IMR-90 (cell line): Measurements from ENCODE around the gene FAM83F. TPM values are rescaled to one million over a fixed set of nuclear protein-coding genes. Genes with fewer than 3 reads are reported as not detected.

Experiments
- ATAC-seq: fragments of 200-7000 bp; cut with Tn5 transposase; 2 replicates; pipeline ENCODE4 v1.9.1; 2020; ENCODE audit warnings: low read depth, mild to moderate bottlenecking, moderate library complexity
- BruUV-seq: library from RNA; stranded (reverse); fragments of 400-500 nt; replicated peaks from 2 replicates; lab custom pipeline; 2021; lab: Mats Ljungman, UMichigan
- CTCF ChIA-PET: fragments of 300-600 bp; formaldehyde crosslinking; extraction: SDS; loops from one replicate; lab custom pipeline; 2021; ENCODE audit warnings: antibody characterized with exemption; lab: Yijun Ruan, JAX
- POLR2A ChIA-PET: fragments of 300-600 bp; sonication (Branson Sonifier 250); formaldehyde crosslinking; loops from one replicate; lab custom pipeline; 2022; ENCODE audit warnings: antibody characterized with exemption; ENCODE audit not compliant: unreplicated experiment; lab: Charles Lee
- DNase-seq: peaks from one replicate; pipeline ENCODE4 v3.0.0; 2013
- H2AFZ ChIP-seq: replicated peaks from 2 replicates; pipeline ENCODE3; 2013; ENCODE audit warnings: low read length, mild to moderate bottlenecking; ENCODE audit not compliant: poor library complexity
- H2AK5ac ChIP-seq: 2 replicates; pipeline ENCODE4 v1.6.1; 2013; ENCODE audit warnings: low read depth, low read length, inconsistent platforms
- H2AK9ac ChIP-seq: replicated peaks from 2 replicates; pipeline ENCODE3; 2013; ENCODE audit warnings: mild to moderate bottlenecking, low read depth, low read length, moderate library complexity; ENCODE audit not compliant: poor library complexity
- H2BK120ac ChIP-seq: 2 replicates; pipeline ENCODE4 v1.6.1; 2013; ENCODE audit warnings: low read depth, low read length, inconsistent platforms
- H2BK15ac ChIP-seq: 3 replicates; pipeline ENCODE4 v1.6.1; 2013; ENCODE audit warnings: low read depth, low read length, inconsistent platforms
- H2BK20ac ChIP-seq: 2 replicates; pipeline ENCODE4 v1.6.1; 2013; ENCODE audit warnings: low read depth, mild to moderate bottlenecking, inconsistent platforms, low read length, moderate library complexity
- H2BK5ac ChIP-seq: 2 replicates; pipeline ENCODE4 v1.6.1; 2013; ENCODE audit warnings: mild to moderate bottlenecking, low read depth, low read length, inconsistent platforms; ENCODE audit not compliant: poor library complexity, severe bottlenecking
- H3K14ac ChIP-seq: replicated peaks from 2 replicates; pipeline ENCODE4 v1.6.1; 2013; ENCODE audit warnings: low read depth, low read length, inconsistent platforms
- H3K18ac ChIP-seq: 2 replicates; pipeline ENCODE4 v1.6.1; 2013; ENCODE audit warnings: low read depth, low read length, control low read depth
- H3K23ac ChIP-seq: 2 replicates; pipeline ENCODE4 v1.6.1; 2013; ENCODE audit warnings: low read depth, low read length, inconsistent platforms
- H3K27ac ChIP-seq: 2 replicates; pipeline ENCODE4 v1.5.1; 2013; ENCODE audit warnings: mild to moderate bottlenecking, control low read depth, low read length; ENCODE audit not compliant: insufficient read depth
- H3K27me3 ChIP-seq: 2 replicates; pipeline ENCODE4 v1.6.1; 2013; ENCODE audit warnings: low read length; ENCODE audit not compliant: control insufficient read depth, insufficient read depth
- H3K36me3 ChIP-seq: 2 replicates; pipeline ENCODE4 v1.6.1; 2013; ENCODE audit warnings: low read length, mixed read lengths; ENCODE audit not compliant: control insufficient read depth, insufficient read depth
- H3K4ac ChIP-seq: 2 replicates; pipeline ENCODE4 v1.6.1; 2013; ENCODE audit warnings: low read depth, low read length, inconsistent platforms
- H3K4me1 ChIP-seq: 2 replicates; pipeline ENCODE4 v1.6.1; 2013; ENCODE audit warnings: low read length, mixed read lengths; ENCODE audit not compliant: control insufficient read depth, insufficient read depth
- H3K4me2 ChIP-seq: 2 replicates; pipeline ENCODE4 v1.6.1; 2013; ENCODE audit warnings: low read depth, mild to moderate bottlenecking, control low read depth, low read length, moderate library complexity
- H3K4me3 ChIP-seq: 2 replicates; pipeline ENCODE4 v1.5.1; 2013; ENCODE audit warnings: low read depth, mild to moderate bottlenecking, control low read depth, low read length, moderate library complexity; ENCODE audit not compliant: insufficient read depth
- H3K56ac ChIP-seq: 2 replicates; pipeline ENCODE4 v1.6.1; 2013; ENCODE audit warnings: low read length, inconsistent platforms; ENCODE audit not compliant: insufficient read depth; ENCODE audit errors: extremely low read depth
- H3K79me1 ChIP-seq, 2 experiments: 2 replicates each; pipeline ENCODE4 v1.6.1; 2013; ENCODE audit warnings: low read length in 2 of 2, inconsistent platforms in 1 of 2, low read depth in 1 of 2
- H3K9ac ChIP-seq: 2 replicates; pipeline ENCODE4 v1.6.1; 2013; ENCODE audit warnings: low read depth, low read length, control low read depth
- H3K9me1 ChIP-seq: 2 replicates; pipeline ENCODE4 v1.6.1; 2013; ENCODE audit warnings: low read length, inconsistent platforms; ENCODE audit not compliant: insufficient read depth
- H3K9me3 ChIP-seq: 2 replicates; pipeline ENCODE4 v1.6.1; 2013; ENCODE audit warnings: low read length; ENCODE audit not compliant: control insufficient read depth, insufficient read depth
- H4K20me1 ChIP-seq: 2 replicates; pipeline ENCODE4 v1.6.1; 2013; ENCODE audit warnings: low read length, inconsistent platforms; ENCODE audit not compliant: insufficient read depth
- H4K5ac ChIP-seq: 2 replicates; pipeline ENCODE4 v1.6.1; 2013; ENCODE audit warnings: mild to moderate bottlenecking, low read depth, low read length, control low read depth
- H4K8ac ChIP-seq, 2 experiments: 2 replicates each; pipeline ENCODE4 v1.6.1; 2013; ENCODE audit warnings: low read depth in 2 of 2, low read length in 2 of 2, control low read depth in 1 of 2, inconsistent platforms in 1 of 2
- H4K91ac ChIP-seq: 2 replicates; pipeline ENCODE4 v1.6.1; 2013; ENCODE audit warnings: low read depth, low read length, inconsistent platforms; ENCODE audit not compliant: insufficient read depth
- FOS ChIP-seq: fragments of 150-350 bp; IDR thresholded peaks from 2 replicates; pipeline ENCODE4 v1.6.1; 2016; ENCODE audit warnings: low read depth, low read length
- MAFK ChIP-seq: IDR thresholded peaks from 2 replicates; pipeline ENCODE4 v1.6.1; 2012; ENCODE audit warnings: low read depth, low read length, improper control_type of control experiment
- NFE2L2 ChIP-seq: fragments of 150-350 bp; IDR thresholded peaks from 2 replicates; pipeline ENCODE4 v1.6.1; 2016; ENCODE audit warnings: low read depth, mild to moderate bottlenecking, low read length
- RAD21 ChIP-seq: IDR thresholded peaks from 2 replicates; pipeline ENCODE4 v1.6.1; 2012; ENCODE audit warnings: low read length, improper control_type of control experiment
- dilution Hi-C: fragments of 300-500 bp; cut with HindIII; formaldehyde crosslinking; loops from one replicate; pipeline ENCODE4 v1.14.3; 2018; ENCODE audit warnings: low sequenced_read_pairs; ENCODE audit not compliant: unreplicated experiment
- in situ Hi-C: fragments of 300-500 bp; cut with MboI; formaldehyde crosslinking; loops from 3 replicates; pipeline ENCODE4 v1.14.3; 2019; ENCODE audit warnings: low sequenced_read_pairs, inconsistent platforms, mixed read lengths
- intact Hi-C: fragments of 100-400 bp; cut with micrococcal nuclease; formaldehyde crosslinking; loops from 2 replicates; pipeline ENCODE4 v1.10.0; 2022
- polyA plus RNA-seq, 3 experiments: library from polyadenylated mRNA; depleted of rRNA; stranded (reverse); fragments of >200 nt; gene quantifications; 2 replicates each; pipeline ENCODE4 v1.2.3, GENCODE V29; 2012; ENCODE audit warnings: low replicate concordance in 1 of 3
- total RNA-seq: library from RNA; depleted of rRNA; stranded (reverse); fragments of >200 nt; gene quantifications from 2 replicates; pipeline ENCODE4 v1.2.3, GENCODE V29; 2012

FAM83F gene
- total and polyA plus RNA-seq, 2 of the 4 experiments (the other 2 are of a cell fraction) = not detected

DNA sequence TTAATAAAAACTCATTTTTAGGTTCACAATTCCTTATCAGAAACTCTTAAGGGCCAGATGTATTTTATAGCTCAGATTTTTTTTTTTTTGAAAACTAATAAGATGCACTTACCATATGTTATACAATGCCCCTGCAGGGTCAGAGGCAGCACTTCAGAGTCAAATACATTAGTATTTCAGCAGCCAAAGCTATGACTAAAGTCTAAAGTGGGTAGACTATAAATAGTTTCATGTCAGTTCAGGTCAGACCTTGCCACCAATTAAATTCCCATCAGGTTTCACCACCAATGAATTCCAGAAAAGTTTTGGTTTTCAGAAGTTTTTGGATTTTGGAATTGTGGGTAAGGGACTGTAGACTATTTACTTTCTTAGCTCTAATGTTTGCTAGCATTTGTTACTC, 75.9 kb downstream of the FAM83F start:
- Histone ChIP-seq H2AK5ac (no peak overlapping the region), H3K23ac (no peak overlapping the region), H3K4me2 (no peak overlapping the region), H4K91ac (no peak overlapping the region), H3K4me3 (no peak overlapping the region), H2BK5ac (no peak overlapping the region), H3K56ac (no peak overlapping the region), H3K79me1 (peaks cover 0 to 3% of the 10 kb centered on the region in 2 experiments; a peak in 1 of 4 replicates), H3K9me1 (no peaks in the 10 kb centered on the region), H3K14ac (no peak overlapping the region), H3K4ac (no peak overlapping the region), H3K9ac (no peak overlapping the region), H2BK15ac (no peak overlapping the region), H3K18ac (no peak overlapping the region), H3K9me3 (no peaks in the 10 kb centered on the region), H3K36me3 (no peaks in the 10 kb centered on the region), H4K20me1 (peaks cover 5% of the 10 kb centered on the region; the same call in 1 of the 2 replicates), H2BK20ac (no peak overlapping the region), H3K27me3 (no peaks in the 10 kb centered on the region), H3K27ac (no peak overlapping the region), H2AK9ac (no peak overlapping the region), H4K8ac (no peak overlapping the region), H4K5ac (no peak overlapping the region), H2AFZ (no peak overlapping the region), H3K4me1 (no peaks in the 10 kb centered on the region), H2BK120ac (no peak overlapping the region)
- ATAC-seq = no peak
- dilution Hi-C loops = no loop called here
- TF ChIP-seq NFE2L2 (no peak), MAFK (no peak), RAD21 (no peak), FOS (no peak)
- in situ Hi-C loops = no loop called here
- DNase-seq = no peak
- POLR2A ChIA-PET = interaction anchor here (0.6 kb wide), 1 partner anchor 36 kb away, joined by 3 read pairs; no protein-coding TSS in a partner anchor
- intact Hi-C loops = no loop called here
- CTCF ChIA-PET = interaction anchor here (0.6 to 1.5 kb wide), 2 partner anchors 123 to 265 kb away, joined by 5 to 7 read pairs; no protein-coding TSS in a partner anchor
- no TSS peak for BruUV-seq
